Measurements from ENCODE around the gene CBR4. TPM values are rescaled to one million over a fixed set of nuclear protein-coding genes. Genes with fewer than 3 reads are reported as not detected.

The CBR4 gene
- total RNA-seq, 2 experiments from 2014 or later, result 21.9 to 40.9 TPM

DNA sequence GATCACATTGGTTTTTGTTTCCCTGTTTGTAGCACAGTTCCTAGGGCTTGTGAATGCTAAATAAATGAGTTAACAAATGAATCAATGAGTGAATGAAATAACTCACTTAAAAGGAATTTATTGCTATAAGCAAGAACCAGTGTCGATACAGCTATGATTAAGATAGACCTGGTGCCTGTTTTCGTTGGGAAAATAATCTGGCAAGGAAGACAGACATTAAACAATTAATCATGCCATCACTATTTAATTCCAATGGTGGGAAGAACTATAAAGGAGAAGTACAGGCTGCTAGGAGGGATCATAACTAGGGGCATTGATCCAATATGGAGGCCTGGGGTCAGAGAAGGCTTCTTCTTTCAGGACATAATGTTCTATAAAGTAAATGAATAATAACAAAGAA lies 4.5 kb upstream of the CBR4 start:
- ChIA-PET CTCF (ENCODE audit: unreplicated experiment) (no interaction called here), POLR2A (interaction anchor here (0.6 kb wide), 1 partner anchor 105 kb away, joined by 3 read pairs; no protein-coding TSS in a partner anchor)
- Histone ChIP-seq H3K9me2 (ENCODE audit: insufficient read depth, low read length) (peaks cover 4% of the 10 kb centered on the region; the same call in 1 of the 2 replicates), H4K20me1 (ENCODE audit: insufficient read depth, low read length) (no peaks in the 10 kb centered on the region), H3K79me2 (ENCODE audit: insufficient read depth, low read depth, low read length) (no peaks in the 10 kb centered on the region), H3K36me3 (ENCODE audit: insufficient read depth, low read length) (no peaks in the 10 kb centered on the region), H3K9me3 (ENCODE audit: low read length) (no peaks in the 10 kb centered on the region), H3K4me1 (ENCODE audit: insufficient read depth, low read length, poor library complexity, severe bottlenecking) (peaks cover 8% of the 10 kb centered on the region), H3K4me3 (ENCODE audit: low read depth, low read length, poor library complexity, severe bottlenecking) (no peak overlapping the region), H2AFZ (ENCODE audit: low read length) (no peak overlapping the region), H3K4me2 (ENCODE audit: low read length) (no peak overlapping the region), H3K27ac (ENCODE audit: low read depth, low read length, poor library complexity, severe bottlenecking) (no peak overlapping the region)
- intact Hi-C loops (cut with micrococcal nuclease; ENCODE audit: unreplicated experiment), result loop anchor here (10.0 kb wide), 1 partner anchor 600 kb away; the partner anchor contains the start of gene NEK1
- DNase-seq (ENCODE audit: low spot score), result no peak
- no TSS peak for BruUV-seq (replicated peaks)
- no peak for TF ChIP-seq EZH2phosphoT487 (IDR thresholded peaks at IDR 0.05; ENCODE audit: borderline replicate concordance, low read depth, low read length)
- TF ChIP-seq, protein P1, sequence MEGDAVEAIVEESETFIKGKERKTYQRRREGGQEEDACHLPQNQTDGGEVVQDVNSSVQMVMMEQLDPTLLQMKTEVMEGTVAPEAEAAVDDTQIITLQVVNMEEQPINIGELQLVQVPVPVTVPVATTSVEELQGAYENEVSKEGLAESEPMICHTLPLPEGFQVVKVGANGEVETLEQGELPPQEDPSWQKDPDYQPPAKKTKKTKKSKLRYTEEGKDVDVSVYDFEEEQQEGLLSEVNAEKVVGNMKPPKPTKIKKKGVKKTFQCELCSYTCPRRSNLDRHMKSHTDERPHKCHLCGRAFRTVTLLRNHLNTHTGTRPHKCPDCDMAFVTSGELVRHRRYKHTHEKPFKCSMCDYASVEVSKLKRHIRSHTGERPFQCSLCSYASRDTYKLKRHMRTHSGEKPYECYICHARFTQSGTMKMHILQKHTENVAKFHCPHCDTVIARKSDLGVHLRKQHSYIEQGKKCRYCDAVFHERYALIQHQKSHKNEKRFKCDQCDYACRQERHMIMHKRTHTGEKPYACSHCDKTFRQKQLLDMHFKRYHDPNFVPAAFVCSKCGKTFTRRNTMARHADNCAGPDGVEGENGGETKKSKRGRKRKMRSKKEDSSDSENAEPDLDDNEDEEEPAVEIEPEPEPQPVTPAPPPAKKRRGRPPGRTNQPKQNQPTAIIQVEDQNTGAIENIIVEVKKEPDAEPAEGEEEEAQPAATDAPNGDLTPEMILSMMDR (conservative IDR thresholded peaks at IDR 0.05; ENCODE audit: low read length), result no peak

DNA sequence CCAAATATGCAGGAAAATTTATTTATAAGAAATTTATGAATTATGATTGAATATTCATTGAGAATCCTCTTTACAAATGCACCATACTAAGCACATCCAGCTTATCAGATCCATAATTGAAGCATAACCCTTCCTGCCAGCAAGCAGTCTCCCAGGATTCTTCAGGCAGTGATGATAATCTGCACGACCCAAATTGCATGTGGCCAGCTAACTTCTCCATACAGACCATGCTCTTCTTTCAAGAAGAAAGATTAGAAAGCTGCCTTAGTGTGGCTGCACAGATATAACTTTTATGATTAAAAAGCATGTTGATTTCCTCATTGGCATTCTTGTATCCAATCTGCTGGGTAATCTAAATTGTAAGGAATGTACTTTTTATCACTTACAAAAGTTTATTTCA lies 3.3 kb upstream of the CBR4 start:
- ChIA-PET CTCF (ENCODE audit: unreplicated experiment) (no interaction called here), POLR2A (interaction anchor here (0.7 to 0.9 kb wide), 2 partner anchors 8 to 17 kb away, joined by 3 read pairs; no protein-coding TSS in a partner anchor)
- Histone ChIP-seq H3K79me2 (ENCODE audit: insufficient read depth, low read depth, low read length) (peaks cover 11% of the 10 kb centered on the region; the same call in 1 of the 2 replicates), H3K9me3 (ENCODE audit: low read length) (no peaks in the 10 kb centered on the region), H3K4me2 (ENCODE audit: low read length) (no peak overlapping the region), H2AFZ (ENCODE audit: low read length) (no peak overlapping the region), H3K9me2 (ENCODE audit: insufficient read depth, low read length) (peaks cover 4% of the 10 kb centered on the region; the same call in 1 of the 2 replicates), H3K4me3 (ENCODE audit: low read depth, low read length, poor library complexity, severe bottlenecking) (no peak overlapping the region), H3K36me3 (ENCODE audit: insufficient read depth, low read length) (no peaks in the 10 kb centered on the region), H3K4me1 (ENCODE audit: insufficient read depth, low read length, poor library complexity, severe bottlenecking) (peaks cover 14% of the 10 kb centered on the region), H4K20me1 (ENCODE audit: insufficient read depth, low read length) (no peaks in the 10 kb centered on the region), H3K27ac (ENCODE audit: low read depth, low read length, poor library complexity, severe bottlenecking) (no peak overlapping the region)
- DNase-seq (ENCODE audit: low spot score), result no peak
- TF ChIP-seq, protein P1 (conservative IDR thresholded peaks at IDR 0.05; ENCODE audit: low read length), result no peak
- no peak for TF ChIP-seq EZH2phosphoT487 (IDR thresholded peaks at IDR 0.05; ENCODE audit: borderline replicate concordance, low read depth, low read length)
- intact Hi-C loops (cut with micrococcal nuclease; ENCODE audit: unreplicated experiment), result loop anchor here (10.0 kb wide), 1 partner anchor 601 kb away; the partner anchor contains the start of gene NEK1
- no TSS peak for BruUV-seq (replicated peaks)

DNA sequence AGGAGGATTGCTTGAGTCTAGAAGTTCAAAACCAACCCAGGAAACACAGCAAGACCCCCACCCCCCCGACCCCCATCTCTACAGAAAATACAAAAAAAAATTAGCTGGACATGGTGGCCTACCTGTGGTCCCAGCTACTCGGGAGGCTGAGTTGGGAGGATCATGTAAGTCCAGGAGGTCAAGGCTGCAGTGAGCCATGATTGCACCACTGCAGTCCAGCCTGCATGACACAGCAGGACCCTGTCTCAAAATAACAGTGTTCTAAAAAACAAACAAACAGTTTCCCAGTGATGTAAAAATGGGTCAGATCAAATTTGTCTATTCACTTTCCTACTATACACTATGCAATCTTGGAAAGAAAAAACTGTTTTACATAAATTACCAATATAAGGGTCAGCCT lies 2.0 kb upstream of the CBR4 start:
- POLR2A ChIA-PET, result interaction anchor here (0.5 to 0.6 kb wide), 2 partner anchors 601 to 1044 kb away, joined by 3 to 4 read pairs; no protein-coding TSS in a partner anchor
- H3K27ac ChIP-seq (ENCODE audit: low read depth, low read length, poor library complexity, severe bottlenecking), result no peak overlapping the region
- peaks cover 23% of the 10 kb centered on the region; the same call in 1 of the 2 replicates for H3K79me2 ChIP-seq (ENCODE audit: insufficient read depth, low read depth, low read length)
- no peak overlapping the region for H3K4me3 ChIP-seq (ENCODE audit: low read depth, low read length, poor library complexity, severe bottlenecking)
- no peak for DNase-seq (ENCODE audit: low spot score)
- H2AFZ ChIP-seq (ENCODE audit: low read length), result no peak overlapping the region
- TF ChIP-seq, protein P1 (conservative IDR thresholded peaks at IDR 0.05; ENCODE audit: low read length), result no peak
- TF ChIP-seq EZH2phosphoT487 (IDR thresholded peaks at IDR 0.05; ENCODE audit: borderline replicate concordance, low read depth, low read length), result no peak
- no peaks in the 10 kb centered on the region for H3K36me3 ChIP-seq (ENCODE audit: insufficient read depth, low read length)
- no TSS peak for BruUV-seq (replicated peaks)
- peaks cover 4% of the 10 kb centered on the region; the same call in 1 of the 2 replicates for H3K9me2 ChIP-seq (ENCODE audit: insufficient read depth, low read length)
- peaks cover 27% of the 10 kb centered on the region for H3K4me1 ChIP-seq (ENCODE audit: insufficient read depth, low read length, poor library complexity, severe bottlenecking)
- H4K20me1 ChIP-seq (ENCODE audit: insufficient read depth, low read length), result no peaks in the 10 kb centered on the region
- CTCF ChIA-PET (ENCODE audit: unreplicated experiment), result no interaction called here
- intact Hi-C loops (cut with micrococcal nuclease; ENCODE audit: unreplicated experiment), result loop anchor here (10.0 kb wide), 1 partner anchor 603 kb away; the partner anchor contains the start of gene NEK1
- H3K4me2 ChIP-seq (ENCODE audit: low read length), result no peak overlapping the region
- H3K9me3 ChIP-seq (ENCODE audit: low read length), result no peaks in the 10 kb centered on the region
